C4-2B (cell line): ENCODE data around the gene HVCN1.

ENCODE experiments used
- H3K27ac ChIP-seq: fragments of 450-650 bp; 2 replicates; pipeline ENCODE4 v1.5.1; 2017
- ZFX ChIP-seq: fragments of 450-650 bp; IDR thresholded peaks from 2 replicates; pipeline ENCODE4 v1.6.1; 2017
- TF ChIP-seq, protein P1 (sequence below): fragments of 450-650 bp; conservative IDR thresholded peaks from 2 replicates; pipeline ENCODE4 v1.5.1; 2017; ENCODE audit warnings: mild to moderate bottlenecking

HVCN1 gene

DNA sequence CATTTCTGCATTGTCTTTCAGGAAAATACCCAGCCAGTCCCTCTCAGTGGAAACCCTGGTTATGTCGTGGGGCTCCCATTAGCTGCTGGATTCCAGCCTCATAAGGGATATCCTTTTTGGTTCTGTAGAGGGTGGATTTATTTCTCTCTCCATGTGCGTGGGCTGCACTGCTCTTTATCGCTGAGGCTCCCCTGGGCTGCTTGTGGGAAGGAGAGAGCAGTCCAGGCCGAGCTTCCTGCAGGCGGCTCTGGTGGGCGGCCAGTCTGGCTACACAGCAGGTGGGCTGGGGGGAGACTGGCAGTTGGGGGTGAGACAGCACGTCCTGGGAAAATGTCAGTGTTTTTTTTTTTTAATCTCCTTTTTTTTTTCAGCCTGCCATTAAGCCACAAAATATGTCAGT is 47.4 kb downstream of the HVCN1 start:
- no peak overlapping the region for H3K27ac ChIP-seq
- TF ChIP-seq ZFX, result no peak
- TF ChIP-seq, protein P1, sequence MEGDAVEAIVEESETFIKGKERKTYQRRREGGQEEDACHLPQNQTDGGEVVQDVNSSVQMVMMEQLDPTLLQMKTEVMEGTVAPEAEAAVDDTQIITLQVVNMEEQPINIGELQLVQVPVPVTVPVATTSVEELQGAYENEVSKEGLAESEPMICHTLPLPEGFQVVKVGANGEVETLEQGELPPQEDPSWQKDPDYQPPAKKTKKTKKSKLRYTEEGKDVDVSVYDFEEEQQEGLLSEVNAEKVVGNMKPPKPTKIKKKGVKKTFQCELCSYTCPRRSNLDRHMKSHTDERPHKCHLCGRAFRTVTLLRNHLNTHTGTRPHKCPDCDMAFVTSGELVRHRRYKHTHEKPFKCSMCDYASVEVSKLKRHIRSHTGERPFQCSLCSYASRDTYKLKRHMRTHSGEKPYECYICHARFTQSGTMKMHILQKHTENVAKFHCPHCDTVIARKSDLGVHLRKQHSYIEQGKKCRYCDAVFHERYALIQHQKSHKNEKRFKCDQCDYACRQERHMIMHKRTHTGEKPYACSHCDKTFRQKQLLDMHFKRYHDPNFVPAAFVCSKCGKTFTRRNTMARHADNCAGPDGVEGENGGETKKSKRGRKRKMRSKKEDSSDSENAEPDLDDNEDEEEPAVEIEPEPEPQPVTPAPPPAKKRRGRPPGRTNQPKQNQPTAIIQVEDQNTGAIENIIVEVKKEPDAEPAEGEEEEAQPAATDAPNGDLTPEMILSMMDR, result no peak

DNA sequence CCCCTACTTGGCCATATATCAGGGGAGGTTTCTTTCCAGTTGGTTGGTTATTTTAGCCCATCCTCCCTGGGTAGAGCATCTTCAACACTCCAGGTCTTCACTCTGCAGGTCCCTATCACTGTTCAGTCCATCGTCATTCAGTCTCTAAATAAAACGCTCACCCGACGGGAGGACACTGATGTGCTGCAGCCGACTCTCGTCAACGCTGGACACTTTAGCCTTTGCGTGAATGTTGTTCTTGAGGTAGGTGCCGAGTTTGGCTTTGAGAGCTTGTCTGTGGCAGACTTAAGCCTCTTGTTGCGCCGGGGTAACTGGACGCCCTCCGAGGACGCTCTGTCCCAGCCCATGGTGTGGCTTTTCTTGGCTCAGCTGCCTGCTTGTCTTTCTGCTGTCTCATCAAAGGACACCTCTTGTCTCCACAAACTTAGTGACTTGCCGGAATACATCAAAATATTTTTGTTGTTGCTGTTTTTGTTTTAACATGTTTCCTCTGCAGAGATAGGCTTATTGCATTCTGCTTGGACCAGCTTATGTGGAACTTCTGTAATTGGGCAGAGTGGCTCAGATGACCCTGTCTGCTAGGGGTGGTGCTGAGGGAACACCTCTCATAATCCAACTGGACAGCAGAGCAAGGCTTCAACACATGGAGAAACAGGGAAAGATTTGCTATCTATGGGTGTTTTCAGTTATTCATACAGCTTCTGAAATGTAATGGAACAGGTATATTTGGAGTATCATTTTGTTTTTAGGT is 48.5 kb downstream of the HVCN1 start:
- no peak overlapping the region for H3K27ac ChIP-seq
- no peak for TF ChIP-seq ZFX
- TF ChIP-seq, protein P1, result no peak

DNA sequence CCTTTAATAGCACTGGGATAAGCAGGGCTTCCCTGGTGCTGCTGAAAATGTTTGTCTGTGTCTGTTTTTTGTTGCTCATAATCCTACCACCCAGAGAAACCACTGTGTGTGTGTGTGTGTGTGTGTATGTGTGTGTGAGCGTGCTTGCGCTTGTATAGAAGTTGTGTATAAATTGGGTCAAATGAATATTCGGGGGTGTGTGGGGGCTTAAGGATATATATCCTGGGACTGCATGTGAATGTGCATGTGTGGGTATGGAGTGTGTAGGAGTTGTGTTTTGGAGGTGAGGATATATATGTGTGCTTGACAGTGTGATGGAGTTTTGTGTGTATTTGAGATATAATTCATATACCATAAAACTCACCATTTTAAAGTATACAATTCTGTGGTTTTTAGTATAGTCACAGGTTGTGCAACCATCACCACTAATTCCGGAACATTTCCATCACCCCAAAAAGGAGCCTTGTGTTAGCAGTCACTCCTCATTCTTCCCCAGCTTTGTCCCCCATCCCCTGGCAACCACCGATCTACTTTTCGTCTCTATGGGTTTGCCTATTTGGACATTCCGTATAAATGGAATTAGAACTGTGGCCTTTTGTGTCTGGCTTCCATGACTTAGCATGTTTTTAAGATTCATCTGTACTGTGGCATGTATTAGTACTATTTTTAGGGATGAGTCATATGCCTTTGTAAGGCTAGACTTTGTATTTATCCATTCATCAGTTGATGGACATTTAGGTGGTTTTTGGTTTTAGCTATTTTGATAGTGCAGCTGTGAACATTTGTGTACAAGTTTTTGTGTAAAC is 49.4 kb downstream of the HVCN1 start:
- H3K27ac ChIP-seq, result no peak overlapping the region
- TF ChIP-seq ZFX, result no peak
- TF ChIP-seq, protein P1, result no peak

DNA sequence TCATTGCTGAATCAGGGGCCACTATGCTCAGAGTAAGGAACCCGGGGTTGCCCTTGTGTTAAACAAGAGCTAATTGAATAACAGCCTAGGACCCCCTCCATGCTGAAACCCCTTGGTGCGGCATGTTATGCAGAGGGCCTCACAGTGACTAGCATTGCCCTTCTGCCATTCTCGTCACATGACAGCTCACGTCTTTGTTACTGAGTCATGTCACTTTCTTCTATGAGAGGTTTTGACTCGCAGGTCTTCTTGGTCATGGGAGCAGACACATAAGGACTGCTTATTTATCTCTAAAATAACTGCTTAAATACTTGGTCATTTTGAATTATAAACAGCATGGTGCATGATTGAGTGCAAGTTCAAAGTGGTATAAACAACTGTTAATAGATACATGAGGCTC is 50.1 kb downstream of the HVCN1 start:
- no peak for TF ChIP-seq ZFX
- TF ChIP-seq, protein P1, result no peak

DNA sequence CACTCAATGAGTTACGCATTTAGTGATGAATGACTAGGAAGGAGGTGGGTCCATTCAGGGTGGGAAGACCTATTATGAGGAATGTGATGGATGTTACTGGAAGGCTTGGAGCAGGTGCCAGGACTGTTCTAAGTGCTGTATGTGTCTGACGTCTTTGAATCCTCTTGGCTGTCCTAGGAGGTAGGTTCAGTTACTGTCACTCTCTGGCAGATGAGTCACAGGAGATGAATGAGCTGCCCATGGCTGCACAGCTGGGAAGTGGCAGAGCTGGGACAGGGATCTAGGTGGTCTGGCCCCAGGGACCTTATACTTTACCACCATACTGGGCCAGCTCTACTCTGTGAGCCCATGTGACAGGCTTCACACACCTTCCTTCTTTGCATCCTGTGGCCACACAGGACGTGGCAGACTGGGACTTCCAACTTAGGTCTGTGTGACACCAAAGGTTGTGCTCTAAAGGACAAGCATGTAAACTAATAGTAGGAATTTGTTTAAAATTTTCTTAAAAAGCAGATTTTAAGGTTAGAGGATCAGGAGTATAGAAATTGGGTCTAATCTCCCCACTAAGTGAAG is 51.0 kb downstream of the HVCN1 start:
- TF ChIP-seq, protein P1, result no peak
- TF ChIP-seq ZFX, result no peak
- no peak overlapping the region for H3K27ac ChIP-seq

More for the DNA sequence above, 50.1 kb downstream of the HVCN1 start:
- H3K27ac ChIP-seq, result no peak overlapping the region

DNA sequence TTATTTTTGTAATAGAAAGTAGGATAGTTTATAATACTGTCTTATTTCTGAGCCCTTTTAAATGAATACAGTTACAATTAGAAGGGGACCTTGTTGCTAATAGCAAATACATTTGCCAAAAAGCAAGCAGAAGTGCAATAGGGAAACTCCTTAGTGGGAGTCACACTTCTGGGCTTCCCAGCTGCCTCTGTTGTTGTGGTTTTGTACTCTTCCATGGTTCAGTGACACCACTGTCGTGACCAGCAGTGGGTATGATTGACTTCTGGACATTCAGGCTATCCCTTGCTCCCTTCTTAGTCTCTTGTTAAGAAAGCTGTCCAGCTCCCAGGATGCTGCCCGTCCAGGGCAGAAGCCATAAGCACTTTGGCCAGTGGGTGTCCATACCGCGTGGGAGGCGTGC is 52.4 kb downstream of the HVCN1 start:
- no peak overlapping the region for H3K27ac ChIP-seq
- no peak for TF ChIP-seq ZFX
- TF ChIP-seq, protein P1, result no peak

DNA sequence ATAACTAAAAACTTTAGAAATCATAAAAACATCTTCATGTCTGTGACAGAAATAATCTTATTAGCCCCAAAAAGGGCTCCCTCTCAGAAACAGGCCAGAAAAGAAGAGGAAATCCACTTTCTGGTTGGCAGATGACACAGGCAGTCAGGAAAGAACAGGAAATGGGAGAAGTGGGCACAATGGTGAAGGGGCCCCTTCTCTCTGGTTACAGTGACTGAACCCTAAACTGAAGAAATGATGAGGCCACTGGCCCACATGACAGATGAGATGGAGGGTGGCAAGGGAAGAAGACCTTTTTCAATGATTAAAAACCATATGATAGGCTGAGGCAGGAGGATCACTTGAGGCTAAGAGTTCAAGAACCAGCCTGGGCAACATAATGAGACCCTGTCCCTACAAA is 53.9 kb downstream of the HVCN1 start:
- no peak for TF ChIP-seq ZFX
- TF ChIP-seq, protein P1, result no peak
- H3K27ac ChIP-seq, result no peak overlapping the region
